ENCODE results near the gene AJM1. TPM values are rescaled to one million over a fixed set of nuclear protein-coding genes. Genes with fewer than 3 reads are reported as not detected.

The AJM1 gene
- total RNA-seq = 1.1 TPM in 2 replicates

DNA sequence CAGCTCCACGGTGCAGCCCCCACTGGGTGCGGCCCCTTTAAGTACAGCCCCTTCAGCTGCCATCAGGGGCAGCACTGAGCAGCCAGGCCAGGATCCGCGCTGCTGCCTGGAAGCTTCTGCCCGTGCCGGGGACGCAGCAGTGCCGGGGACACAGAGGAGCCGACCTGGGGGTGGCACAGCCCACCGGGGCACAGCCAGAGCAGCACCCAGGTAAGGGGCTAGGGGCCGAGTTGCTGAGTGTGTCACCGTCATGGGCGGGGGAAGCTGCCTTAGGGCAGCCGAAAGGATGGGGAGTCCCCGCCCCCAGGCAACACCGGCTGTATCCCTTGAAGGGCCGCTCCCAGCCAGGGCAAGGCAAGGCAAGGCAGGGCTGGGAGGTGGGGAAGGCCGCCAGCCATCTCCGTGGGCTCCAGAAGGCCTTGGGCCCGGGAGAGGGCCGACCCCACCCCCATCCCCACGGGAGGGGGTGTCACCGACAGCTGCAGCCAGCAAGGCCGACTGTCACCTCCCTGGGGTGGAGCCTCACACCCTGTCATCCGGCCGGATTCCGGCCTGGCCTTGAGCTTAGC, at the start of gene AJM1:
AJM1 (plus strand) TSS at position 99 of the 569 bp plus-strand sequence. CDS start 1,937 bp downstream, outside the sequence.

DNA sequence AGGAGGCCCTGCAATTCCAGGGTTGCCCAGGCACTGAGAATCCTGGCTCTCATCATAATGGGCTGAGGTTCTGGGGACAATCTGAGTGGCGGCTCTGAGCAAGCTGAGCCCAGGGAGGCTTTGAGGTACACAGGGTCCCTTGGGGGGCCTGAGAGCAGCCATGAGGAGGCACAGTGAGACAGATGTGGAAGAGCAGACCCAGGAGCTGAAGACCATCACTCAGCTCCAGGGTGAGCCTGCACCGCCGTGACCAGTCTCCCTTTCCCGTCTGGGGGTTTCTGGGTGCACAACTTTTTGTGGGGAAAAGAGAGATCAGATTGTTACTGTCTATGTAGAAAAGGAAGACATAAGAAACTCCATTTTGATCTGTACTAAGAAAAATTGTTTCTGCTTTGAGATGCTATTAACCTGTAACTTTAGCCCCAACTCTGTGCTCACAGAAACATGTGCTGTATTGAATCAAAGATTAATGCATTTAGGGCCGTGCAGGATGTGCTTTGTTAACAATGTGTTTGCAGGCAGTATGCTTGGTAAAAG, 46.0 kb upstream of the AJM1 start, which contains the start of gene CCDC183:
CCDC183 (plus strand) TSS at position 101 of the 537 bp plus-strand sequence; CDS start at position 161, 60 bp downstream.

DNA sequence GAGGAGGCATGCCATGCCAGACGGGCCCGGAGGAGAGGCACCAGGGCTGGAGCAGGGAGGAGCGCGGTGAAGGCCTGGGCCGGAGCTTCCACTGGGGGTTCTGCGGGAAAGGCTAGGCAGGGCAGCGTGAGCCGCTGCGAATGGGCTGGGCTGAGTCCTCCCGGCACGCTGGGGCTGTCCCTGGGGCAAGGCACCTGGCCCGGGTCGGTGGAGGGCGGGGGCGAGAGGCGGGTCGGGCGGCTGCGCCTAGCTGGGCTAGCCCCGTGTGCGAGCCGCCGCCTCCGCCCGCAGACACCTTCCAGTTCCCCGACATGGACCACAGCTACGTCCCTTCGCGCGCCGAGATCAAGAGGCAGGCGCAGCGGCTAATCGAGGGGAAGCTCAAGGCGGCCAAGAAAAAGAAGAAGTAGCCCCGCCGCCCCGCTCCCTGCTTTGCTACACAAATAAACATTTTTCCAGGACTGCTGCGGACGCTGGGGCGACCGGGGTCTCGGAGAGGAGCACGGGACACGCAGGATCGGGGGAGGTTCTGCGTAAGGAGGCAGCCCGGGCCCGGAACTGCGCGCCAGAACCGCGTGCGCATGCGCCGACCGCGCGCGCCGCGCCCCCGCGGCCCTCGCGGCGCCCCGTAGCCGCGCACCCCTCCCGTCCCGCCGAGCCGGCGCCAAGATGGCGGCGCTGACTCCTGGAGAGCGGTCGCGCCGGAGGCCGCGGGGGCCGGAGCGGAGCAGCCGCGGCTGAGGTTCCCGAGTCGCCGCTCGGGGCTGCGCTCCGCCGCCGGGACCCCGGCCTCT, 34.8 kb upstream of the AJM1 start, which contains the start of gene RABL6:
RABL6 (plus strand) TSS at position 668 of the 794 bp plus-strand sequence. CDS start 249 bp downstream, outside the sequence.

DNA sequence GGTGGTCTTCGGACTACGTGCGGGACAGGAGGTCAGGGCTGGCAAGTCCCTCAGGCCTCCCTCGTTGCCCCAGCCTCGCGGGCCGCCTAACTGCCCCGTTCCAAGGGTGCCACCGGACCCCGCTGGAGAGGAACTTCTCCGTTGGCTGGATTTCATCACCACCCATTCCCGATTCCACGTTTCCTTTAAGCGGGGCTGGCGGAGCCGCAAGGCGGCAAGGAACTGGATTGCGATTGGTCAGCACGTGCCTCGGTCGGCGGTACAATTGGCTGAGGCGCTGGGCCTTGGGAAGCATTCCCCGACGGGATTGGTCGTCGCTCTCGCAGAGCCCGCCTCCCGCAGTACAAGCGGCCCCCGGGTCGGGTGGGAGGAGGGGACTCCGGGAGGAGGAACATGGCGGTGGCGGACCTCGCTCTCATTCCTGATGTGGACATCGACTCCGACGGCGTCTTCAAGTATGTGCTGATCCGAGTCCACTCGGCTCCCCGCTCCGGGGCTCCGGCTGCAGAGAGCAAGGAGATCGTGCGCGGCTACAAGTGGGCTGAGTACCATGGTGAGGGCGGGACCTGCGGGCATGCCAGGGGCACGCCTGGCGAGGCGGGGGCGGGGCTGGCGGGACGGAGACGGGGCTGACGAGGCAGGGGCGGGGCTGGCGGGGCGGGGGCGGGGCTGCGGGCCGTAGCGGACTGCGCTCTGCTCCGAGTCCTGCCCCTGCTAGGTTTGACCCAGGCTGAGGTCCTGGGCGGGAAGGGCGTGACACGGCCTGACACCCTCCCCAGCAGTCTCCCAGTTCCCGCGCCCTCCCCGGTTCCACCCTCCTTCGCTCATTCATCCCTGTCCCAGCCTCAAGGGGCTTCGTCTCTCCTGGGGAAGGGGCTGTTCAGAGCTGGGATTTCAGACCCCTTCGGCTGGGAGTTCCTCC, 7.0 kb downstream of the AJM1 start, which contains the start of gene PHPT1:
PHPT1 (plus strand) TSS at position 372 of the 922 bp plus-strand sequence; CDS start at position 394, 22 bp downstream.

DNA sequence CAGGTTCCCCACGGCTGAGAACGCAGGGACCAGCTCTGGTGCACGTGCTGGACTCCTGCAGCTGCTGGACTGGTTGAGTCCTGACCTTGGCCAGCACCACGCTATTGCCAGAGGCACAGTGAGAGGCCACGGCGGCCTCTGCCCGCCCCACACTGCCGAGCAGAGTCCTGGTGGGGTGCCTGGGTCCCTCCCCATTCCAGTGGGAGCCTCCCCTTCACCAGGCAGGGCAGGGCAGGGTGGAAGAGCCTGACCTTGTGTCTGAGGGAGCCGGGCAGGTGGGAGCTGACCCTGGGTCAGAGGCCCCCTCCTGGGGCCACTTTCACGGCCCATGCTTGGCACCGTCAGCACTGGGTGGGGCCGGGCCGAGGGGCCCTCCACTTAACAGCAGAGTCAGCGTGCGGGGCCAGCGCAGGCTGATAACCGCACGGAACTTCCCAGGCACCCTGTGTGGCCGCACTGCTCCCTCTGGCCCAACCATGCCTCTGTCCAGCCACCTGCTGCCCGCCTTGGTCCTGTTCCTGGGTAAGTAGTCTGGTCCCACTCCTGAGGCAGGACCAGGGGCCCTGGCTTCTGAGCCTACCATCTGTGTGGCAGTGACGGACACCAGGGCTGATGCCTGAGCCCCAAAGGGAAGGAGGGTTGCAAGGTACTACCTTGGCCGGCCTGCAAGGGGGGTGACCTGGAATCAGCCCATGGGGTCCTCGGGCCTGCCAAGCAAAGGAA, 9.8 kb downstream of the AJM1 start, which contains the start of gene MAMDC4:
MAMDC4 (plus strand) TSS at position 406 of the 723 bp plus-strand sequence; CDS start at position 477, 71 bp downstream.

DNA sequence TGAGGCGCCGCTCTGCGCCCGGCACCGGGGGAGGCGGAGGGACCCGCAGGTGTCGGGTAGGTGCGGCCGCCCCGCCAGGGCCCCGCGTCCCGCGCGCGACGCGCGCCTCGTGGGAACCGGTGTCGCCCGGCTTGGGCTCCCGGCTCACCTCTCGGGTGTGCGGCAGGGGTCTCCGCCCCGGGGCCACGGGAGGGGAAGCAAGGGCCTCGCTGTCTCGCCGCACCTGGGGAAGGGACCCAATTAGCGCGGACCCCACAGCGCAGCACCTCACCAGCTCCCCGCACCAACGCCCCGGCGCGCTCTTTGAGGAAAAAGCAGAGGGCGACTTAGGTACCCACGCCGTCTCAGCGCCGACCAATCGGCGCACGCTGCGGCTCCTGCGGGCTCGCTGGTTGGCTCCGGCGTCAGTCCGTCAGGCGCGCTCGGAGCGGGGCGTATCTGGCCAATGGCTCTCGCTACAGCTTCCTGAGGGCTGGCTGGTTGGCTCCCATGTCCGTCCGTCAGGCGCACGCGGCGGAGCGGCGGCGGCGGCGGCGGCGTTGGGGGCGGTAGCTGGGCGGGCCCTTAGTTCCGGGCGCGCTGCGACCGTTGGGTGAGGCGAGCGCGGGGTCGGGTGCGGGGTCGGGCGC, 43.8 kb downstream of the AJM1 start, which contains the start of gene TRAF2:
TRAF2 (plus strand) TSS at position 567 of the 629 bp plus-strand sequence. CDS start 12,225 bp downstream, outside the sequence.

Other genes starting within 250 kb of the AJM1 start
- gene EGFL7, start 179.6 kb upstream of the AJM1 start, total RNA-seq = 15.5 and 15.7 TPM in 2 replicates
- gene AGPAT2, start 155.0 kb upstream of the AJM1 start, total RNA-seq = 27.5 and 37.8 TPM in 2 replicates
- 1.4 and 2.6 TPM in 2 replicates for gene DIPK1B, start 129.9 kb upstream of the AJM1 start, total RNA-seq
- not detected in 2 replicates for gene LCN10, start 99.5 kb upstream of the AJM1 start, total RNA-seq
- not detected in 2 replicates for gene LCN6, start 94.0 kb upstream of the AJM1 start, total RNA-seq
- not detected in 2 replicates for gene LCN8, start 84.2 kb upstream of the AJM1 start, total RNA-seq
- not detected in 2 replicates for gene LCN15, start 78.0 kb upstream of the AJM1 start, total RNA-seq
- gene TMEM141, start 51.1 kb upstream of the AJM1 start, total RNA-seq = 66.0 and 77.2 TPM in 2 replicates
- gene CCDC183, start 46.1 kb upstream of the AJM1 start, total RNA-seq = 0.19 and 0.26 TPM in 2 replicates
- gene RABL6, start 34.5 kb upstream of the AJM1 start, total RNA-seq = 57.2 and 62.2 TPM in 2 replicates
- gene PHPT1, start 6.9 kb downstream of the AJM1 start, total RNA-seq = 161 and 208 TPM in 2 replicates
- gene MAMDC4, start 9.9 kb downstream of the AJM1 start, total RNA-seq = 0.40 and 0.68 TPM in 2 replicates
- gene EDF1, start 23.8 kb downstream of the AJM1 start, total RNA-seq = 511 and 536 TPM in 2 replicates
- 6.6 and 11.6 TPM in 2 replicates for gene TRAF2, start 44.0 kb downstream of the AJM1 start, total RNA-seq
- gene FBXW5, start 102.3 kb downstream of the AJM1 start, total RNA-seq = 144 and 185 TPM in 2 replicates
- 0.13 and 0.44 TPM in 2 replicates for gene C8G, start 102.8 kb downstream of the AJM1 start, total RNA-seq
- gene LCN12, start 109.8 kb downstream of the AJM1 start, total RNA-seq = 0.26 and 0.37 TPM in 2 replicates
- 9.8 and 21.8 TPM in 2 replicates for gene PTGDS, start 135.0 kb downstream of the AJM1 start, total RNA-seq
- gene LCNL1, start 140.5 kb downstream of the AJM1 start, total RNA-seq = 0.44 and 1.6 TPM in 2 replicates
- 11.6 and 15.6 TPM in 2 replicates for gene PAXX, start 149.9 kb downstream of the AJM1 start, total RNA-seq
- gene CLIC3, start 154.1 kb downstream of the AJM1 start, total RNA-seq = 4.8 and 5.2 TPM in 2 replicates
- 33.4 and 40.3 TPM in 2 replicates for gene ABCA2, start 185.8 kb downstream of the AJM1 start, total RNA-seq
- gene FUT7, start 189.6 kb downstream of the AJM1 start, total RNA-seq = not detected in 2 replicates
- gene NPDC1, start 203.7 kb downstream of the AJM1 start, total RNA-seq = 21.4 and 28.4 TPM in 2 replicates
- gene ENTPD2, start 211.6 kb downstream of the AJM1 start, total RNA-seq = not detected in 2 replicates
- 5.1 and 7.7 TPM in 2 replicates for gene SAPCD2, start 228.1 kb downstream of the AJM1 start, total RNA-seq
- gene UAP1L1, start 235.0 kb downstream of the AJM1 start, total RNA-seq = 14.0 and 19.0 TPM in 2 replicates
- gene MAN1B1, start 244.5 kb downstream of the AJM1 start, total RNA-seq = 84.3 and 90.3 TPM in 2 replicates

Data from aortic smooth muscle cell (primary cell).